ENCODE results near the gene TSNAX.
A peak's percentile ranks its signal among the peaks of the same experiment; 100 is the strongest.

The TSNAX gene

DNA sequence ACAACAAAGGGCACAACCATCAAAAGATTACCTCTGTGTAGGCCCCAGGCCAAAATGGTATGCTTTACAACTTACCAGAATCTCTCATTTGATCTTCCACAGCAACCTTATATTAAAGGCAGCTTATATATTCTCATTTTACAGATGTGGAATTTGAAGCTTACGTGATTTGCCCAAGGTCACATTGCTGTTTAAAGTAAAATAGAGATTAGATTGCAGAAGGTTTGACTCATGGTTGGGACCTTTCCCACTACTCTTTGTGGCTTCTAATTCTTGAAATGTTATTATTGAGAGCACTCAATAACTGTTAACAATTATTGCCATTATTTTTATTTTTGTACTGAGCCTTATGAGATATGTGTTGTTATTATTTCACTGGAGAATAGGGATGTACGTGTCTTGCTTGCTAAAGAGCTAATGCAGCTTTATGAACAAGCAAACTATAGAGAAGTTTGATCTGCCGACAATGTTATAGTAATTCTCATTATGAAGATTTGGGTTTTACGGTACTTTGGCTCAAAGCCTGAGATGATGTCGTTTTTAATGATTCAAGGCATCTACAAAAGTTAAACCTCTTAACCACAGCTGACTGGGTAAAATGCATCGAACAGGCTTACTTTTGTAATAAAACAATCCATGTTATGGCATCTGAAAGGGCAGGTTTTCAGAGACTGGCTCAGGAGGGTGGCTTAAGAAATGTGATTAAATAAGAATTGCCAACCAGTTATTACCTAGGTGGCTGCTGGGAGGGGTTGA lies 43.3 kb upstream of the TSNAX start:
- H3K4me1 ChIP-seq (ENCODE audit: control insufficient read depth, insufficient read depth, low read depth, low read length), result no peaks in the 10 kb centered on the region
- no peak overlapping the region for H3K23ac ChIP-seq (ENCODE audit: low read length in 2 of 2)
- H3K9me3 ChIP-seq (ENCODE audit: control insufficient read depth, low read length), result no peaks in the 10 kb centered on the region
- no peak overlapping the region for H4K91ac ChIP-seq (ENCODE audit: low read length)
- no peak overlapping the region for H3K27ac ChIP-seq (ENCODE audit: low read length, poor library complexity, severe bottlenecking)
- no peak for DNase-seq
- no peak overlapping the region for H2BK12ac ChIP-seq (ENCODE audit: low read length in 2 of 2)
- H3K14ac ChIP-seq (ENCODE audit: low read length in 2 of 2), result no peak overlapping the region
- H3K4me3 ChIP-seq (ENCODE audit: insufficient read depth in 1 of 2, low read depth in 1 of 2, low read length in 2 of 2), result no peak overlapping the region
- H3K4me2 ChIP-seq (ENCODE audit: low read length, poor library complexity, severe bottlenecking), result no peak overlapping the region
- 93% methylated on average over 5 of the region's 6 CpGs for WGBS
- H2AFZ ChIP-seq (ENCODE audit: low read depth, low read length), result no peak overlapping the region
- no peaks in the 10 kb centered on the region for H3K36me3 ChIP-seq (ENCODE audit: control insufficient read depth in 1 of 2, insufficient read depth in 2 of 2, low read depth in 1 of 2, low read length in 2 of 2)
- H2BK120ac ChIP-seq (ENCODE audit: low read depth, low read length), result no peak overlapping the region
- H3K9ac ChIP-seq (ENCODE audit: low read length), result no peak overlapping the region
- H4K8ac ChIP-seq (ENCODE audit: low read length), result no peak overlapping the region
- H2AK5ac ChIP-seq (ENCODE audit: low read length, severe bottlenecking), result no peak overlapping the region
- H2BK15ac ChIP-seq (ENCODE audit: low read depth, poor library complexity, severe bottlenecking), result no peak overlapping the region
- no peak overlapping the region for H3K4ac ChIP-seq (ENCODE audit: low read depth in 1 of 2, low read length in 2 of 2)
- no peaks in the 10 kb centered on the region for H3K27me3 ChIP-seq (ENCODE audit: control insufficient read depth in 1 of 2, insufficient read depth in 1 of 2, low read length in 2 of 2)
- no peak overlapping the region for H3K18ac ChIP-seq (ENCODE audit: low read depth in 1 of 2, low read length in 2 of 2)
- H2BK5ac ChIP-seq (ENCODE audit: low read depth, low read length, poor library complexity, severe bottlenecking), result no peak overlapping the region
- no peaks in the 10 kb centered on the region for H3K79me1 ChIP-seq (replicated peaks; ENCODE audit: low read length, poor library complexity, severe bottlenecking)

DNA sequence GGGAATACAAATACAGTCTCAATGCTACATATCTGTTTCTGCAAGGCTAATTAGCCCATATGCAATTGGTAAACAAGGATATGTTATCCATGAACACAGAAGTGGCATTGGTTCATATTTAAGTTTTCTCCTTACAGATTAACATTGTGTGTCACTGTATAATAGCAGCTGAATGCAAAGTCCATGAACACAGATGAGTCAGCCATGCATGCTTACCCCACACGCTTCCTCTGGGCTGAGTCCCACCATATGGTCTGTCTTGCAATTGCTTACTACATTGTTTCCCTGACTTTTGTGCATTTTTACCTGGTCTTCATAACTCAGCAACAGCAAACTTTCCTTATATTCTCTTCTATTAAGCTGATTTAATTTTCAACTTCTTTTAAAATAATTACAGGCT lies 41.5 kb upstream of the TSNAX start:
- no peak overlapping the region for H3K4me2 ChIP-seq (ENCODE audit: low read length, poor library complexity, severe bottlenecking)

DNA sequence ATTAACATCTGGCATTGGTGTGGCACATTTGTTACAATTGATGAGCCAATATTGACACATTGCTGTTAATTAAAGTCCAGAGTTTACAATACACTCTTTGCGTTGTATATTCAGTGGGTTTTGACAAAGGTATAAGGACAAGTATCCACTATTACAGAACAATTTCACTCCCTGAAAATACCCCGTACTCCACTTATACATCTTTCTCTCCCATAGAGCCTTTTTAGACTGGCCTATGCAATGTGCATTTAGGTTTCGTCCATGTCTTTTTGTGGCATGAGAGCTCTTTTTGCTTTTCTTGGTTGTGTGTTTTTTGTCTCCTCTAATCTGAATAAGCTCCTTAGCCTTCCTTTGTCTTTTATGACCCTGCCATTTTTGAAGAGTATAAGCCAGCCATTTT lies 40.6 kb upstream of the TSNAX start:
- no peak overlapping the region for H2BK12ac ChIP-seq (ENCODE audit: low read length in 2 of 2)
- no peak overlapping the region for H3K4ac ChIP-seq (ENCODE audit: low read depth in 1 of 2, low read length in 2 of 2)
- no peak overlapping the region for H2BK15ac ChIP-seq (ENCODE audit: low read depth, poor library complexity, severe bottlenecking)
- no peaks in the 10 kb centered on the region for H3K9me3 ChIP-seq (ENCODE audit: control insufficient read depth, low read length)
- H2AK5ac ChIP-seq (ENCODE audit: low read length, severe bottlenecking), result no peak overlapping the region
- no peak overlapping the region for H3K27ac ChIP-seq (ENCODE audit: low read length, poor library complexity, severe bottlenecking)
- H4K91ac ChIP-seq (ENCODE audit: low read length), result no peak overlapping the region
- H3K4me1 ChIP-seq (ENCODE audit: control insufficient read depth, insufficient read depth, low read depth, low read length), result no peaks in the 10 kb centered on the region
- no peaks in the 10 kb centered on the region for H3K79me1 ChIP-seq (replicated peaks; ENCODE audit: low read length, poor library complexity, severe bottlenecking)
- no peak for DNase-seq
- H2AFZ ChIP-seq (ENCODE audit: low read depth, low read length), result no peak overlapping the region
- no peak overlapping the region for H3K14ac ChIP-seq (ENCODE audit: low read length in 2 of 2)
- WGBS, result 90% methylated on average over 2 of the region's 3 CpGs
- H3K18ac ChIP-seq (ENCODE audit: low read depth in 1 of 2, low read length in 2 of 2), result no peak overlapping the region
- H3K4me3 ChIP-seq (ENCODE audit: insufficient read depth in 1 of 2, low read depth in 1 of 2, low read length in 2 of 2), result no peak overlapping the region
- H3K23ac ChIP-seq (ENCODE audit: low read length in 2 of 2), result no peak overlapping the region
- H3K36me3 ChIP-seq (ENCODE audit: control insufficient read depth in 1 of 2, insufficient read depth in 2 of 2, low read depth in 1 of 2, low read length in 2 of 2), result no peaks in the 10 kb centered on the region
- no peak overlapping the region for H2BK5ac ChIP-seq (ENCODE audit: low read depth, low read length, poor library complexity, severe bottlenecking)
- H2BK120ac ChIP-seq (ENCODE audit: low read depth, low read length), result no peak overlapping the region
- no peak overlapping the region for H4K8ac ChIP-seq (ENCODE audit: low read length)
- H3K9ac ChIP-seq (ENCODE audit: low read length), result no peak overlapping the region
- no peaks in the 10 kb centered on the region for H3K27me3 ChIP-seq (ENCODE audit: control insufficient read depth in 1 of 2, insufficient read depth in 1 of 2, low read length in 2 of 2)
- no peak overlapping the region for H3K4me2 ChIP-seq (ENCODE audit: low read length, poor library complexity, severe bottlenecking)

More for the DNA sequence above, 41.5 kb upstream of the TSNAX start:
- Histone ChIP-seq H3K4me3 (ENCODE audit: insufficient read depth in 1 of 2, low read depth in 1 of 2, low read length in 2 of 2) (no peak overlapping the region), H4K91ac (ENCODE audit: low read length) (no peak overlapping the region), H2AK5ac (ENCODE audit: low read length, severe bottlenecking) (no peak overlapping the region), H2BK5ac (ENCODE audit: low read depth, low read length, poor library complexity, severe bottlenecking) (no peak overlapping the region), H3K4me1 (ENCODE audit: control insufficient read depth, insufficient read depth, low read depth, low read length) (no peaks in the 10 kb centered on the region), H2BK12ac (ENCODE audit: low read length in 2 of 2) (no peak overlapping the region), H3K27ac (ENCODE audit: low read length, poor library complexity, severe bottlenecking) (no peak overlapping the region), H3K9ac (ENCODE audit: low read length) (no peak overlapping the region), H3K18ac (ENCODE audit: low read depth in 1 of 2, low read length in 2 of 2) (no peak overlapping the region), H3K79me1 (replicated peaks; ENCODE audit: low read length, poor library complexity, severe bottlenecking) (no peaks in the 10 kb centered on the region), H2BK120ac (ENCODE audit: low read depth, low read length) (no peak overlapping the region), H3K27me3 (ENCODE audit: control insufficient read depth in 1 of 2, insufficient read depth in 1 of 2, low read length in 2 of 2) (no peaks in the 10 kb centered on the region), H3K23ac (ENCODE audit: low read length in 2 of 2) (no peak overlapping the region), H2BK15ac (ENCODE audit: low read depth, poor library complexity, severe bottlenecking) (no peak overlapping the region), H2AFZ (ENCODE audit: low read depth, low read length) (no peak overlapping the region), H3K4ac (ENCODE audit: low read depth in 1 of 2, low read length in 2 of 2) (no peak overlapping the region), H3K9me3 (ENCODE audit: control insufficient read depth, low read length) (no peaks in the 10 kb centered on the region), H3K14ac (ENCODE audit: low read length in 2 of 2) (no peak overlapping the region), H4K8ac (ENCODE audit: low read length) (no peak overlapping the region), H3K36me3 (ENCODE audit: control insufficient read depth in 1 of 2, insufficient read depth in 2 of 2, low read depth in 1 of 2, low read length in 2 of 2) (no peaks in the 10 kb centered on the region)
- DNase-seq, result peak; percentile 49
- WGBS, result 48% methylated on average over 1 of the region's 1 CpG

DNA sequence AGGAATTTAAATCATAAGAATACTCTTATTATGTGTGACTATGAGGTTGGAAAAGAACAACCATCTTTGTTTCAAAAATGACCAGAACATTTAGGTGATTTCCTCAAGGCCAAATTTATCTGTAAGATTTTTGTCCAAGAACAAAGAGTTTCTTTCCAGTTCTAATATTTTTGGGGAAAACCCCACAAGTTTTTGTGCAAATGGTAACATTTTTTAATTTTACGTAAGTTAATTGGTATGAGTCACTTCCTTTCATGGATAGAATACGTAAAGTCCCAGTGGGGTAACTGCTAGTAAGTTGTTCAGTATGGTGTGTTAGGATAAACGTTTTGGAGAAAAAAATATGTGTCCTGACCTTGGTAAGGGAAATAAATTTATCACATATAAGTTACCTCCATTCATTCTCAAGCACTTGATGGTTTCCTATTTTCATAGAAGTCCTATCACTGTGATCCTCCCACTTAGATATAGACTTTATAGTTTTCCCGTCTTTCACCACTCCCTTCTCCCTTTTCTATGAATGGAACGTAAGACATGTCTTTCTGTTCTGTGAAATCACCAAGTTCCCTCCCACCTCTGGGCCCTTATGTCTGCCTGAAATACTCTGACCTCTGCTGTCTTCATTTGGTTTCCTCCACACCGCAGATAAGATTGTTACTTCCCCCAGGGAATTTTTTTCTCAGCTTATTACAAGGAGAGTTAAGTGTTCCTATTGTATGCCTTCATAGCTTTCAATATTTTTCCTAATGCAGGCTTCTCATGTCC lies 34.9 kb upstream of the TSNAX start:
- H3K4me1 ChIP-seq (ENCODE audit: control insufficient read depth, insufficient read depth, low read depth, low read length), result no peaks in the 10 kb centered on the region

More for the DNA sequence above, 34.9 kb upstream of the TSNAX start:
- Histone ChIP-seq H2AK5ac (ENCODE audit: low read length, severe bottlenecking) (no peak overlapping the region), H4K8ac (ENCODE audit: low read length) (no peak overlapping the region), H3K27ac (ENCODE audit: low read length, poor library complexity, severe bottlenecking) (no peak overlapping the region), H2BK15ac (ENCODE audit: low read depth, poor library complexity, severe bottlenecking) (no peak overlapping the region), H3K9me3 (ENCODE audit: control insufficient read depth, low read length) (peaks cover 9% of the 10 kb centered on the region), H3K36me3 (ENCODE audit: control insufficient read depth in 1 of 2, insufficient read depth in 2 of 2, low read depth in 1 of 2, low read length in 2 of 2) (no peaks in the 10 kb centered on the region), H3K79me1 (replicated peaks; ENCODE audit: low read length, poor library complexity, severe bottlenecking) (no peaks in the 10 kb centered on the region), H3K4me2 (ENCODE audit: low read length, poor library complexity, severe bottlenecking) (no peak overlapping the region), H4K91ac (ENCODE audit: low read length) (no peak overlapping the region), H2BK12ac (ENCODE audit: low read length in 2 of 2) (no peak overlapping the region), H2BK5ac (ENCODE audit: low read depth, low read length, poor library complexity, severe bottlenecking) (no peak overlapping the region), H3K27me3 (ENCODE audit: control insufficient read depth in 1 of 2, insufficient read depth in 1 of 2, low read length in 2 of 2) (no peaks in the 10 kb centered on the region), H3K4ac (ENCODE audit: low read depth in 1 of 2, low read length in 2 of 2) (no peak overlapping the region), H2AFZ (ENCODE audit: low read depth, low read length) (no peak overlapping the region), H3K9ac (ENCODE audit: low read length) (peak overlapping the region; percentile 13), H3K23ac (ENCODE audit: low read length in 2 of 2) (no peak overlapping the region), H3K4me3 (ENCODE audit: insufficient read depth in 1 of 2, low read depth in 1 of 2, low read length in 2 of 2) (no peak overlapping the region), H3K18ac (ENCODE audit: low read depth in 1 of 2, low read length in 2 of 2) (no peak overlapping the region), H3K14ac (ENCODE audit: low read length in 2 of 2) (no peak overlapping the region), H2BK120ac (ENCODE audit: low read depth, low read length) (no peak overlapping the region)
- 58% methylated on average over 5 of the region's 6 CpGs for WGBS
- DNase-seq, result peak; percentile 28

Measured in mesenchymal stem cell (in vitro differentiated cells and primary cell).